ENCODE measurements around the gene TAS2R10.
"Not testable (repeated sequence)": the region's sequence is repeated elsewhere in the genome, so short reads cannot be mapped to it uniquely, and the experiment has no call there.

The TAS2R10 gene, protein sequence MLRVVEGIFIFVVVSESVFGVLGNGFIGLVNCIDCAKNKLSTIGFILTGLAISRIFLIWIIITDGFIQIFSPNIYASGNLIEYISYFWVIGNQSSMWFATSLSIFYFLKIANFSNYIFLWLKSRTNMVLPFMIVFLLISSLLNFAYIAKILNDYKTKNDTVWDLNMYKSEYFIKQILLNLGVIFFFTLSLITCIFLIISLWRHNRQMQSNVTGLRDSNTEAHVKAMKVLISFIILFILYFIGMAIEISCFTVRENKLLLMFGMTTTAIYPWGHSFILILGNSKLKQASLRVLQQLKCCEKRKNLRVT

DNA sequence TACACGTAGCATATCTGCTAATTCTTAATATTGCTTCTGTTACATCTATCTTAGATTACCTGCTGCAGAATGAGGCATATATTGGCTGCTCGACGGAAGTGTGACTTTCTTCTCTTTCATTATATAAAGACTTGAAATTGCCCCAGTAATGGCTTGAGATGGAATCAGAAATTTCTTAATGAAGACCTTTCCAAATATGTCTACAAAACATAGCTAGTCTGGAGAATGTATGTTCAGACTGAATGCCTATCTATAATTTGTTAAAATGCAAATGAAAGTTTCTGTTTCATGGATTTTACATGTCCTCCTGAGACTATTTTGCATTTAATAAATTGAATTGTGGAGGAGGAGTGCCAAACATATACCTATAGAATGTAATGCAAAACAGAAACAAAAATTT is at the start of gene TAS2R10:
TAS2R10 (minus strand) TSS at position 101 of the 400 bp plus-strand sequence; CDS start at position 12, 89 bp downstream.
- DNase-seq (ENCODE audit: low read depth in 2 of 2): no peak

DNA sequence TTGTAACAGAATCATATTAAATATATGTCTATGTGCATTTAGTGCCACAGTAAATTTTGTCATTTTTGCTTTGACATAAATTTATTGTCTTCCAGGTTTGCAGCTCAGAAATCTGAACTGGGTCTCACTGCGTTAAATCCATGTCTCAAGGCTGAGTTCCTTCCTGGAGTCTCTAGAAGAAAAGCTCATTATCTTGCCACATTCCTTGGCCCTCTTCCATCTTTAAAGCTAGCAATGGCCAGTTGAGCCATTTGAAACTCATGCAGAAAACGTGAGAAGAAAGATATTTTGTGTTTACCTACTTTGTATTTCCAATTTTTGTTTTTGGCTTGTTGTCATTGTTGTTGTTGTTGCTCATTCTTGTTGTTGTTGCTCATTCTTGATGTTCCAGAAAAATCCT is 47.2 kb upstream of the TAS2R10 start:
- no peak for DNase-seq (ENCODE audit: low read depth in 2 of 2)

DNA sequence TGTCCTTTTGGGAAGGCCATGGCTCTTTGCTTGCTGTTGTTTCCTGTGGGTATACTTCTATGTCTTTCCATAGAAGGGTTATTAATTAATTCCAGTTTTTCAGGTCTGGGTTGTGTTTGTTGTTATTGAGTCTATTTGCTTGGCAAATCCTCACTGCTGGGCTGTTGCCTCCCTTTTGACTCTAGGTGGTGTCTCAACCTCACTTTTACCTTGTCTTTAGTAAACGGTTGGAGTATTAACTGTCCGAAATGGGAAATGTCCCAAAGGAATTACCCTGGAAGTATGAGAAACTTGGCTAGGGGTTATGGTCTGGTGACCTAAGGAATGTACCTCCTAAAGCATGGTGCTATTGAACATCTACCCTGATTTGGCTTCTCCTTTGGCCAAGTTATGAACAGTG is 41.2 kb upstream of the TAS2R10 start:
- DNase-seq (ENCODE audit: low read depth in 2 of 2): no peak

DNA sequence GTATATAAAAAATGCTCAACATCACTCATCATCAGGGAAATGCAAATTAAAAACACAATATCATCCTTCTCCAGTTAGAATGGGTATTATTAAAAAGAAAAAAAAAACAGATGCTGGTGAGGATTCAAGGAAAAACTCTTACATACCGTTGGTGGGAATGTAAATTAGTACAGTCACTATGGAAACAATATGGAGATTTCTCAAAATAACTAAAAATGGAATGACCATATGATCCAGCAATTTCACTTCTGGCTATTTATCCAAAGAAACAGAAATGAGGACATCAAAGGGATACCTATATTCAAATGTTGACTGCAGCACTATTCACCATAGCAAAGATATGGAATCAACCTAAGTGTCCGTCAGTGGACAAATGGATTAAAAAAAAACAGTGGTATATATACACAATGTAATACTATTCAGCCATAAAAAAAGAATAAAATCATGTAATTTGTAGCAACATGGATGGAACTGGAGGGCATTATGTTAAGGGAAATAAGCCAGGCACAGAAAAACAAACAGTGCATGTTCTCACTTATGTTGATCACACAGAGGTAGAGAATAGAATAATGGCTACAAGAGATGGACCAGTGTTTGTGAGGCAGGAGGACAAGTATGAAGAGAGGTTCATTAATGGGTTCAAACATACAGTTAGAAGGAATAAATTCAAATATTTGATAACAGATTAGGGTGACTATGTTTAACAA is 37.5 kb upstream of the TAS2R10 start:
- DNase-seq (ENCODE audit: low read depth in 2 of 2): no peak

DNA sequence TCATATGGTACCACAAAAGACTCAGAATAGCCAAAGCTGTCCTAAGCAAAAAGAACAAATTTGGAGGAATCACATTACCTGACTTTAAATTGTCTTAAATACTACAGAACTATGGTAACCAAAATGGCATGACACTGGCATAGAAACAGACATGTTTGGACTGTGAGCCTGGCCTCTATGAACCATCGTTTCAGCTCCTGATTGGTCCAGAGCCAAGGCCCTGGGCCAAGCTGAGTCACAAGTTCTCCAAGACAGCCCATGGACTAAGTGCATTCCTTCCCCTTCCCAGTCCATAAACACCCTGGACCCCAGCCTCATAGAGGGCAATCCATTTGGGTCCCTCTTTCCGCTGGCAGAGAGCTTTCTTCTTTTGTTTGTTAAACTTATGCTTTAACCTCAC is 35.2 kb upstream of the TAS2R10 start:
- no peak for DNase-seq (ENCODE audit: low read depth in 2 of 2)

DNA sequence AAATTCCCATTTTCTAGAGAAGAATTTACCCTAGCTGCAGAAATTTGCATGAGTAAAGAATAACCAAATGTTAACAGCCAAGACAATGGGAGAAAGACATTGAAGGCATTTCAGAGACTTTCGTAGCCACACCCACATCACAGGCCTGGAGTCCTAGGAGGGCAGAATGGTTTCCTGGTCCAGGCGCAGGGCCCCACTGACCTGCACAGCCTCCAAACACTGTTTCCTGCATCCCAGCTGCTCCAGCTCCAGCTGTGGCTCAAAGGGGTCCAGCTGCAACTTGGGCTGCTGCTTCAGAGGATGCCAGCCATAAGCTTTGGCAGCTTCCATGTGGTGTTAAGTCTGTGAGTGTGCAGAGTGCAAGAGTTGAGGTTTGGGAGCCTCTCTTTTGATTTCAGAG is 29.6 kb upstream of the TAS2R10 start:
- no peak for DNase-seq (ENCODE audit: low read depth in 2 of 2)

DNA sequence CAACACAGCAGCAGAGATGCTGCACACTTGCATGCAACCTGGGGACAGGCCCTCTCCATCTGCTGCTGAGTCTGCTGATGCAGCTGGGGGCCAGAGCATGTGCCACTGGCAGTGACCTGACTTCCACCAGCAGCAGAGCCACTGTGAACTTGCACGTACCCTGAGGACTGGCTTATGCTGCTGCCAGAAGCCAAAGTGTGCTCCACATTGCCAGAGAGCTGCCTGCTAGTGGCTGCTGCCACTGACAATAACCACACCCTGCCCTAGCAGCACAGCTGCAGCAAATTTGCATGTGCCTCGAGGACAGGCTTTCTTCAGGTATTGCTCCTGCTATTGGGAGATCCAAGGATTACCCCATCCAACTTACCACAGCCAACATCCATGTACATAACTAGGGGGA is 27.6 kb upstream of the TAS2R10 start:
- DNase-seq (ENCODE audit: low read depth in 2 of 2): no peak

DNA sequence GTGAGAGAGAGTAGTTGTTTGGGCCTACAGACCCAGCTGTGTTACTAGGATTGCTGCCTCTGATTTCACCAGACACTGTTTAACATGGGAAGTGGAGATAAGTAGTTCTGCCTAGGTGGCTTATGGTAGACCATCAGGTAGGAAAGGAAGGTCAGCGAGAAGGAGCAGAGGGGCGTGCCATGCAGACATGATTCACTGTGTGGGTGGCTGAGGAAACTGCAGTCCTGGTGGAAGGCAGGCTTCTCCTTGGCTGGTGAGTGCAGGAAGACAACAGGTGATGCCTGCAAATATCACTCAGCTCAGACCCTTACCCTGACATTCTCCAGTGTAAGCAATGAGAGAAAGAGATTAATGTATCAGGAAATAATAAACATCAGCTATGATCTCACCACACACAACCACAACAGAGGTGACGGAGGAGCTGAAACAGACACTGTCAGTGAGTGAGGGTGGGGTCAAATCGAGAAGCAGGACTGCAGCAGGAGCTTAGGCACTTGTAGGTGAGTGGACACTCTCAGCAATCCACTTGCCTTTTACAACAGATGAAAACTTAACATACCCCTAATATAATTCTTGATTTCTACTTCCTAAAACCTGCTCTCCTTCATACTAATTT is 25.2 kb upstream of the TAS2R10 start:
- no peak for DNase-seq (ENCODE audit: low read depth in 2 of 2)

DNA sequence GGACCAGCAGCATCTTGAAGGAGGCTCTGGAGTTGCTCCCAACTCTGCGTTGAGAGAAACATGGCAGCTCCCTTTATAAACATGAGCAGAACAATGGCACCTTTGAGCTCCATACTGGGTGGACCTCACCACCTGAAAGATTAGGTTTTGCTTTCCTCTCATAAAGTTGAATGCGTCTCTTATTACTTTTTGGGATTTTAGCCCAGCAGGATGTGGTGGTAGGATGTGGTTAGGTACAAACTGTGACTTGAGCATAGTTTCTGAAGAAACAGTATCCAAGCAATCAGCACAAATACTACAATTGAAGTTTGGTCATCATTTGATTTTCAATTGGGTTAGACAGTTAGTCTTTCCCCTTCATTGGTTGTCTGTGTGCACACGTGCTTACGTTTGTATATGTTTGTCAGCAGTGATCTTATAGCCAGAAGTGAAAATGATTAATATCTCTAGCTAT is 23.3 kb upstream of the TAS2R10 start, which contains the start of gene PRR4:
PRR4 (minus strand) TSS at position 51 of the 454 bp plus-strand sequence; CDS start at position 13, 38 bp downstream.
- DNase-seq (ENCODE audit: low read depth in 2 of 2): no peak

DNA sequence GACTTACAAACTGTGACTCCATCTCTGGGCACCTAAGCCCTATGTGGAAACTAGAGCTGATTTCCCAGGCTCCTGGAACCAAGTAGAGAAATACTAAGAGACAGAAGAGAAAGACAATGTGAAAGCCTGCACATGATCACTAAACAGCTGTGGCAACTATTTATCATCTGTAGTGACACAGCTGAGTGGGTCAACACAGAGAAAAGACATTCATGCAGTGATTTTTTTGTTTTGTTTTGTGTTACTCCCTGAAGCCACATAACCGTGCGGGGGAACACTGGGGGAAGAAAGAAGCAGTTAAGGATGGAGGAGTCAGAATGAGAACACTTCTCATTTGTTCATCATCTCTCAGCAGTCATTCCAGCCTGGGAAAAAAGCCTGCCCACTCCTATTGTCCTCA is 21.6 kb upstream of the TAS2R10 start:
- DNase-seq (ENCODE audit: low read depth in 2 of 2): no peak

DNA sequence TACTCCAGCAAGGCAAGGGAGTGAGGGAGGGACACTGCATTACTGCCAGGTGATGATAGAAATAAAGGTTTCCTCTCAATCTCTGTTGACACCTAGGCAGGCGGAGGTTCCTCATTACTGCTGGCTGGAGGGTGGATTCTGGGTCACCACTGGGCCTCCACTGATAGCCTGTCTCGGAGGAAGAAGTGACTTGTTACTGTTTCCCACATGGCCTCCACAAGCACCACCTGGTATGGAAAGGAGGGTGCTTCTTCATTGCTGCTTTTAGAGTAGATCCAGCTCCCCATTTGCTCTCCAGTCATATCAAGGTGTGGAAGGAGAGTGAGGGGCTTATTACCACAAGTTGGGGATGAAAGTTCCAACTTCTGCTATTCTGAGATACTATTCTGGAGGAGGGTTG is 16.7 kb upstream of the TAS2R10 start:
- no peak for DNase-seq (ENCODE audit: low read depth in 2 of 2)

DNA sequence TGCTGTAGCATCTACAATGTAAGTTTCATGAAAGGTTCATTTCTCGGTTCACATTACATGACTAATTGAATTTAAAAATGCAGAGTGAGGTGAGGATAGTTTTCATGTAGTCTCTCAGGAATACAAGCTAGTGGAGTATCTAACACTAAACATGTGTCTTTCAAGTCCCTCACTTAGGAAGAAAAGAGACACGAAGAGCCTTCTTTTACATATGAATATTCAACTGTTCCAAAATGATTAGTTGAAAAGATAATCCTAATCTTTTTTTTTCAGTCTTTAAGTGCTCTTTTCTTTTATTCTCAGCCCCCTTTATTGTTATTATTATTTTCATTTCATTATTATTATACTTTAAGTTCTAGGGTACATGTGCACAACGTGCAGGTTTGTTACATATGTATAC is 12.3 kb upstream of the TAS2R10 start:
- DNase-seq (ENCODE audit: low read depth in 2 of 2): no peak

DNA sequence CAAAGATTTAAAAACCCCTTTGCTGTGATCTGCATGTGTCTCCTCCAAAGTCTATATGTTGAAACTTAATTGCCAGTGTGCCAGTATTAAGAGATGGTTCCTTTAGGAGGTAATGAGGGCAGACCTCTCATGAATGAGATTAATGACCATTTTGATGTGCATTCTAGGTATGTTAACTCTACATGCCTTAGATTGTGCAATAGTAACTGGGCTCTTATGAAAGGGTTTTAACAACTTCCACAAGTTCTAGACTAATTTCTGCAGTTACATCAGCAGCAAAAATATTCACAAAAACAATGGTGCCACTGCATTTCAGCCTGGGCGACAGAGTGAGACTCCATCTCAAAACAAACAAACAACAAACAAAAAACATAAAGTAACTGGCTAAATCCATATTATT is 3.8 kb upstream of the TAS2R10 start:
- DNase-seq (ENCODE audit: low read depth in 2 of 2): no peak

DNA sequence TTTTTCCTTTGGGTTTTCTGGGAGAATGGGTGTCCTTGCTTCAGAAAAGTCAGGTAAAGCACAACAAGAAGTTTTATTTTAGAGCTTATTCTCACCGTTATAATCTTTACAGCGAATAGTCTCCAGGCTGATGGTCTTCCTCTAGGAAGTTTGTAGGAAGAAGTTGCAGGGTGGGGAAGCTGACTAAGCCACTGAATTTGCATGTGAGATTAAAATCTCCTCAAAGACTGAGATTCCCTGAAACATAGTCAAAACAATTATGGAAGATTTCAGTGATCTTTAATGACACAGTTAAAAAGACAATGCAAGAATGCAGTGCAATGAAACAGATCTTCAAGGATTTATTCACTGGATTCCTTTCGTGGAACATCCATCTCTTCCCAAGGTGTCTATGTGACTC is 1.2 kb downstream of the TAS2R10 start:
- no peak for DNase-seq (ENCODE audit: low read depth in 2 of 2)

DNA sequence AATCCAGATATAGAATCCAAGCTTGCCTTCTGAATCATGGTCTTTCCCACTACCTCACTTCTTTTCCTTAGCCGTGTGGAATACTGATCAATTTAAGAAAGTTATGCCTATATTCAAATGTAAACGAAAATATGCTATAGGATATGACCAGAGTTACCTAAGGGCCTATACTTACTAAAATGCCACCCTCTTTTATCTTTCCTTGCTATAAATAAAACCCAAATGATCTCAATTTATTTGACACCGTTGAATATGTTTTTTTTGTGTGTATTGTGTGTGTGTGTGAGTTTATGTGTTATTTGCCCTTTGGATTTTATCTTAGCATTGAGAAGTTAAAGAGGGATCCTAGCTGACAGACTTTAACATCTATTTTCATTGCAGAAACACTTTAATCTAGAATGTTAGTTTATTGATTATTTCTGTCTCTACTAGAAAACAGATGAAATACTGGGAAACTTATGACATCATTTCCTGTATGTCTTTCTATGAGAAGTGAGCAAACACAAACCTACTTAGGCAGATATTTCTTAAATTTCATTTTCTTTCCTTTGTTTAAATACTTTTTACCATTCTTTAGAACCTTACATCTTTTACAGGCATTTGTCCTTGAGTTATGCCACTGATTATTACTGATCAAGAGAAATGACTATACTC is 14.1 kb downstream of the TAS2R10 start:
- DNase-seq (ENCODE audit: low read depth in 2 of 2): no peak

DNA sequence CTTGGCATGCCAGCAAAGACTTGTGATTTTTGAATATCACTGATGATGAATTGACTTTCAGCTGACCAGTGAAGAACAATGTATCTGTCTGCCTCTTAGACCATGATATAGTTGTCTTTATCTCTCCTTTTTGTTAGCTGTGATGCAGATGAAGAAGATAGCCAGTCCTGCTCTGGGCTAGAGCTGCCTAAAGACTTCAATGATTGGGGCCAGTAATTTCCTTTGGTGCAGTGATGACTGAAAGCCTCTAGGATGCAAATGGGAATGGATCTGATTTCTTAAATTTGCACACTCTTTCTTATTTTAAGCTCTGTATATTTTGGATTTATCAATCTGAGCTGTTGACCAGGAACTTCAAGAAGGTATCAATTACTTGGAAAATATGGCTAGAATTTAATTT is 16.1 kb downstream of the TAS2R10 start, which contains the start of gene TAS2R9:
TAS2R9 (minus strand) TSS at position 101 of the 400 bp plus-strand sequence; CDS start at position 8, 93 bp downstream.
- no peak for DNase-seq (ENCODE audit: low read depth in 2 of 2)

DNA sequence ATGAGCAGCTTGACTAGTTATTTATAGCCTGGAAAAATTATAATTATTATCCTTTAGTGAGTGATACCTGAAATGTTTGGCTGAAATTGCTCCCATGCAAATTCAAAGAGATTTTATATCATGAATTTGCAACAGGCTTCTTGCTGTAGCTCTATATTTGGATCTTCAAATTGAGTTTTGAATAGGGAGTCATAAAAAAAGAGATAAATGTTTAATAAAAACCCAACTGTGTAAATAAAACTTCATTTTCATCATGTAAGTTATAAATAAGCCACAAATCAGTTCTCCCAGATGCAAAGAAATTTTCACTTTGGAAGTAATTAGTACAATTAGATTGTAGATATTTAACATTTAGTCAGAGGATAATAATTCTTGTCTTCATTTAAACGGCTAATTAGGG is 19.0 kb downstream of the TAS2R10 start, which contains the start of gene TAS2R8:
TAS2R8 (minus strand) TSS at position 101 of the 400 bp plus-strand sequence. CDS start 306 bp downstream, outside the sequence.
- no peak for DNase-seq (ENCODE audit: low read depth in 2 of 2)

DNA sequence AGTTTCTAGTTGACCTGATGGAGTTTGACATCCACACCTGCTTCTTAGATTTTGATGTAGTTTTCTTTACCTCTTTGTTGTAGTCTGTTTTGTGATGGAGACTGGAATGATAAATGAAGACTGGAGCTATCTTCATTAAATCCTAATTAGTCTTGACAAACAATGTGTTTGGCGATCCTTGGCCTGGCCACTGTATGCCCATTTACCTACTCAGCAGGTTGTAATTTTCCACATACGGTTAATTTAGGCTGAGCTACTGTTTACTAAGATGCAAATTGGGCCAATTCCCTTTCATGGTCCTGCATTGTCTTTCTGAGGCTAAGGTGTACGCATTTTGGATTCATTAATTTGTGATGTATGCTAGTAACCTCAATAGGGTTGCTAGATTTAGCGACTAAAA is 23.6 kb downstream of the TAS2R10 start, which contains the start of gene TAS2R7:
TAS2R7 (minus strand) TSS at position 41 of the 400 bp plus-strand sequence. CDS start 57 bp downstream, outside the sequence.
- no peak for DNase-seq (ENCODE audit: low read depth in 2 of 2)

DNA sequence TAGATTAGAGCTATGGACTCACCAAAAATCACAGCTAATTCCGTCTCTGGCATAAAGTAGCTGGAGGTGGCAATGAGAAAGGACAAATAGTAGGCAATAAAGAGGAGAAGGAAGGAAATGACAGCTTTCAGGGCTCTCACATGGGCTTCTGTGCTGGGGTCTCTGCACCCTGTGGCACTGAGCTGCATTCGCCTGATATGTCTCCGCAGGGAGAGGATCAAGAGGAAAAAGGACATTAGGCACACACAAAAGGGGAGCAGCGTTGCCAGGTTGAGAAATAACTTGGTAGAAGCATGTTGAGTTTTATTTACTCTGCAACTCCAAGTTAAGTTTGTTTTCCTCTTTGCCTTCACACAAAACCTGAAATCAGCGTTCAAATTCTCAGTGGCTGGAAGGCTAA is 24.4 kb downstream of the TAS2R10 start:
- DNase-seq (ENCODE audit: low read depth in 2 of 2): no peak

DNA sequence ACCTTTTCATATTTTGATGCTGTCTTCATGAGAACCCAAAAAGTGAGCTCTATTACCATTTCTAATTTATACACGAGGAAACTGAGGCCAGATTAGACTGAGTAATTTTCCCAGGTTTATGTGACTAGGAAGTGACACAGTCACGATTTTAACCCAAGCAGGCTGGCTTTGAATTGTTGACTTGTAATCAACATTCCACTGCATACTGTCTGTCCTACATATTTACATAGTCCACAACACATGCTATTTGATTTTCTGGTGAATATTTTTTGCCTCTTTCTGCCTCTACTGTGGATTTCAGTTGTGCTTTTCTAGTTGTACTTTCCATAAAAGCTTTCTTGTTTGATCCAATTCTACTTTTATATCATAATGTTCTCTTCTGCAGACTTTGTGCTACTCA is 31.9 kb downstream of the TAS2R10 start:
- no peak for DNase-seq (ENCODE audit: low read depth in 2 of 2)

DNA sequence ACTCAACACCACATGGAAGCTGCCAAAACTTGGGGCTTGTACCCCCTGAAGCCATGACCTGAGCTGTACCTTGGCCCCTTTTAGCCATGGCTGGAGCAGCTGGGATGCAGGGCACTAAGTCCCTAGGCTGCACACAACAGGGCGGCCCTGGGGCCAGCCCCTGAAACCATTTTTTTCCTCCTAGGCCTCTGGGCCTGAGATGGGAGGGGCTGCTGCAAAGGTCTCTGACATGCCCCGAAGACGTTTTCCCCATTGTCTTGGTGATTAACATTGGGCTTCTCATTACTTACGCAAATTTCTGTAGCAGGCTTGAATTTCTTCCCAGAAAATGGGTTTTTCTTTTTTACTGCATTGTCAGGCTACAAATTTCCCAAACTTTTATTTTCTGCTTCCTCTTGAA is 34.4 kb downstream of the TAS2R10 start:
- not testable (repeated sequence) for DNase-seq (ENCODE audit: low read depth in 2 of 2)

DNA sequence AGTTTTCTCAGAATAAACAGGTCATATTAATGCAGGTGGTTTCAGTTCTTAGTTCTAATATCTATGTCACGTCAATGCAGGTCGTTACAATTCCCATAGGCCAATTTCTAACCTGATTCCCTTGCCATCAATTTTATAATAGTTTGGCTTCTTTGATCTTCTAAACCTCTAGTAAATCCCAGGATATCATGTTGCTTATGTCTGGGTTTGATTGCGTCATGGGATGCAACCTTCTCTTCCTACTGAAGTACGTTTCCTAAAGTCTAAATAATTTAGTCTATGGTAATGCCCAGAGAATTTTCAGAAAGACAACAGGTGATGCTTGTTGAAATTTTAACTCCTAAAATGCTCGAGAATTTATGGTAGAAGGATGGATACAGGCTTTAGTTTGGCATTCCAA is 42.9 kb downstream of the TAS2R10 start:
- DNase-seq (ENCODE audit: low read depth in 2 of 2): no peak

Data from stimulated activated CD8-positive, alpha-beta memory T cell treated with anti-CD3 and anti-CD28 coated beads, Interleukin-15, amount 100 ng/mL, for 4 hours (primary cell).